Nephron progenitor cell (in vitro differentiated cells): ENCODE data around the gene VN1R4.
A peak's percentile ranks its signal among the peaks of the same experiment; 100 is the strongest.
"Not testable (repeated sequence)": the region's sequence is repeated elsewhere in the genome, so short reads cannot be mapped to it uniquely, and the experiment has no call there.

Experiments used
- DNase-seq: peaks from one replicate; pipeline ENCODE4 v3.0.0; 2021
- H3K27ac Mint-ChIP-seq: 2 replicates; pipeline ENCODE4 v1.8.0; 2021; ENCODE audit warnings: mild to moderate bottlenecking, moderate library complexity, mixed read lengths
- H3K27me3 Mint-ChIP-seq: 2 replicates; pipeline ENCODE4 v1.8.0; 2021; ENCODE audit warnings: mild to moderate bottlenecking, low read depth, mixed read lengths; ENCODE audit not compliant: poor library complexity
- H3K36me3 Mint-ChIP-seq: 2 replicates; pipeline ENCODE4 v1.8.0; 2021; ENCODE audit warnings: low read depth, mixed read lengths
- H3K4me1 Mint-ChIP-seq: 2 replicates; pipeline ENCODE4 v1.8.0; 2021; ENCODE audit warnings: mixed read lengths
- H3K4me3 Mint-ChIP-seq: 2 replicates; pipeline ENCODE4 v1.8.0; 2021; ENCODE audit warnings: mild to moderate bottlenecking, moderate library complexity, mixed read lengths
- H3K9me3 Mint-ChIP-seq: 2 replicates; pipeline ENCODE4 v1.8.0; 2021; ENCODE audit warnings: mild to moderate bottlenecking, moderate library complexity, mixed read lengths
- TF ChIP-seq, protein P1 (sequence below): fragments of 200-600 bp; sonication (generic); IDR thresholded peaks from 2 replicates; pipeline ENCODE4 v1.5.0; 2021; ENCODE audit warnings: antibody characterized with exemption

The VN1R4 gene, protein sequence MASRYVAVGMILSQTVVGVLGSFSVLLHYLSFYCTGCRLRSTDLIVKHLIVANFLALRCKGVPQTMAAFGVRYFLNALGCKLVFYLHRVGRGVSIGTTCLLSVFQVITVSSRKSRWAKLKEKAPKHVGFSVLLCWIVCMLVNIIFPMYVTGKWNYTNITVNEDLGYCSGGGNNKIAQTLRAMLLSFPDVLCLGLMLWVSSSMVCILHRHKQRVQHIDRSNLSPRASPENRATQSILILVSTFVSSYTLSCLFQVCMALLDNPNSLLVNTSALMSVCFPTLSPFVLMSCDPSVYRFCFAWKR

GRCh38 chr19:53267623-53268022, at the start of gene VN1R4:
VN1R4 (minus strand) TSS chr19:53267723; CDS start chr19:53267665, 58 bp downstream.
- not testable (repeated sequence) for H3K27ac Mint-ChIP-seq, H3K36me3 Mint-ChIP-seq, DNase-seq, H3K4me3 Mint-ChIP-seq, H3K4me1 Mint-ChIP-seq, H3K27me3 Mint-ChIP-seq
- H3K9me3 Mint-ChIP-seq, result peaks cover 60% of the 10 kb centered on the region

DNA sequence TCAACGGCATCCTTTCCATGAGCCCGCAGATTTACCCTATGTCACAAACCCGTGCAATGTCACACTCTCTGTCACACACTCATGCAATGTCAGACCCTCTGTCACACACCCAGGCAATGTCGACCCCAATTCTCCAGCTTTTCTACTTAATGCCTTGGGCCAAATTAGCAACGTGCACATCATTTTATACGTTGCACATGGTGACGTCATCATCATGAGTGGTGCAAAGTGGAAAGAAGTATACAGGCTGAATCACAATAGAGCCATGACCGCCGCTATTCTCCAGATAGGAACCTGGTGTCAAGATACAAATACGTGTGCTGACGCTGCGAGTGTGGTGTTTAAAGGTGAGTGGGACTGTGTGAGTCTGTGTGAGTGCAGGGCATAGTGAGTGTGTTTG, 44.4 kb upstream of the VN1R4 start:
- Mint-ChIP-seq H3K4me1 (no peaks in the 10 kb centered on the region), H3K4me3 (no peak overlapping the region), H3K27me3 (peaks cover 31% of the 10 kb centered on the region), H3K9me3 (peaks cover 54% of the 10 kb centered on the region), H3K27ac (no peak overlapping the region), H3K36me3 (no peaks in the 10 kb centered on the region)
- TF ChIP-seq, protein P1, sequence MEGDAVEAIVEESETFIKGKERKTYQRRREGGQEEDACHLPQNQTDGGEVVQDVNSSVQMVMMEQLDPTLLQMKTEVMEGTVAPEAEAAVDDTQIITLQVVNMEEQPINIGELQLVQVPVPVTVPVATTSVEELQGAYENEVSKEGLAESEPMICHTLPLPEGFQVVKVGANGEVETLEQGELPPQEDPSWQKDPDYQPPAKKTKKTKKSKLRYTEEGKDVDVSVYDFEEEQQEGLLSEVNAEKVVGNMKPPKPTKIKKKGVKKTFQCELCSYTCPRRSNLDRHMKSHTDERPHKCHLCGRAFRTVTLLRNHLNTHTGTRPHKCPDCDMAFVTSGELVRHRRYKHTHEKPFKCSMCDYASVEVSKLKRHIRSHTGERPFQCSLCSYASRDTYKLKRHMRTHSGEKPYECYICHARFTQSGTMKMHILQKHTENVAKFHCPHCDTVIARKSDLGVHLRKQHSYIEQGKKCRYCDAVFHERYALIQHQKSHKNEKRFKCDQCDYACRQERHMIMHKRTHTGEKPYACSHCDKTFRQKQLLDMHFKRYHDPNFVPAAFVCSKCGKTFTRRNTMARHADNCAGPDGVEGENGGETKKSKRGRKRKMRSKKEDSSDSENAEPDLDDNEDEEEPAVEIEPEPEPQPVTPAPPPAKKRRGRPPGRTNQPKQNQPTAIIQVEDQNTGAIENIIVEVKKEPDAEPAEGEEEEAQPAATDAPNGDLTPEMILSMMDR, result no peak
- DNase-seq, result no peak

DNA sequence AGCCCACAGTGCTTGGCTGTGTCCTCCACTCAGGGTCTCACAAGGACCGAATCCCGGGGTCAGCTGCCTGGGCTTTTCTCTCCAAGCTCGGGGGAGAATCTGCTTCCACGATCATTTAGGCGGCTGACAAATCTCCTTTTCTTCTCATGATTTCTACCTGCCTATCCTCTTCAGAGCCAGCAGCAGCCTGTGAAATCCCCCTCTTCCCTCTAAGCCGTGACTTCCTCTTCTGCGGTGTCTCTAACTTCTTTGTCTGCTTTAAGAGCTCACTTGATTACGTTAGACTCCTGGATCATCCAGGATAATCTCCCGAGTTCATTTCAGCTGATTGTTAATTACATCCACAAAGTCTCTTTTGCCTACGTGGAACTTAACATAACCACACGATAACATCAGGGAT, 43.5 kb upstream of the VN1R4 start:
- Mint-ChIP-seq H3K4me1 (no peaks in the 10 kb centered on the region), H3K9me3 (peaks cover 57% of the 10 kb centered on the region), H3K36me3 (no peaks in the 10 kb centered on the region), H3K27me3 (peaks cover 32% of the 10 kb centered on the region), H3K4me3 (no peak overlapping the region), H3K27ac (no peak overlapping the region)
- TF ChIP-seq, protein P1, result no peak
- no peak for DNase-seq

DNA sequence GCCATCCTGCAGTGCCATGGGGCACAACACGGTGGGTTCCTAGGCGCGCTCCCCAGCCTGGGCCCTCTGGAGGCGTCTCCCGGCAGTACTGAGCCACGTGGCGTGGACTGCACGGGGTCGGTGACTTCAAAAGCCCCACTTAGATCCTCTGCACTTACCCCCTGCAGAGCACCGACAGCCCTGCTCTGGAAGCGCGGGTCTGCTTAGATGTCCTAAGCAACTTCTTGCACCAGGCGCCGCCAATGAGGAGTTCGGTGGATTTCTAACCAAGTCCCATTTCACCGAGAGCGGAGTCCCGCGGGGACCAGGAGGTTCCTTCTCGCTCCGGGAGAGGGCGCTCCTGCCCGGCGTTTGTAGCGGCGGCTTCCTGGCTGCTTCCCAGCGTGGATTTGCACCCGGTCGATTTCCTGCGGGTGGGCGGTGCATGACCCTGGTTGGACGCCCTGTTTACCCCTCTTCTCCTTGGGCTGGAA, 40.9 kb upstream of the VN1R4 start:
- no peak for DNase-seq
- H3K36me3 Mint-ChIP-seq, result no peaks in the 10 kb centered on the region
- H3K27me3 Mint-ChIP-seq, result peaks cover 31% of the 10 kb centered on the region

GRCh38 chr19:53301341-53301740, 33.8 kb upstream of the VN1R4 start:
- H3K4me3 Mint-ChIP-seq, H3K4me1 Mint-ChIP-seq, H3K27ac Mint-ChIP-seq: not testable (repeated sequence)

More for the DNA sequence above, 40.9 kb upstream of the VN1R4 start:
- TF ChIP-seq, protein P1, result peak; percentile 28
- Mint-ChIP-seq H3K4me3 (no peak overlapping the region), H3K9me3 (peaks cover 64% of the 10 kb centered on the region), H3K27ac (no peak overlapping the region), H3K4me1 (no peaks in the 10 kb centered on the region)

DNA sequence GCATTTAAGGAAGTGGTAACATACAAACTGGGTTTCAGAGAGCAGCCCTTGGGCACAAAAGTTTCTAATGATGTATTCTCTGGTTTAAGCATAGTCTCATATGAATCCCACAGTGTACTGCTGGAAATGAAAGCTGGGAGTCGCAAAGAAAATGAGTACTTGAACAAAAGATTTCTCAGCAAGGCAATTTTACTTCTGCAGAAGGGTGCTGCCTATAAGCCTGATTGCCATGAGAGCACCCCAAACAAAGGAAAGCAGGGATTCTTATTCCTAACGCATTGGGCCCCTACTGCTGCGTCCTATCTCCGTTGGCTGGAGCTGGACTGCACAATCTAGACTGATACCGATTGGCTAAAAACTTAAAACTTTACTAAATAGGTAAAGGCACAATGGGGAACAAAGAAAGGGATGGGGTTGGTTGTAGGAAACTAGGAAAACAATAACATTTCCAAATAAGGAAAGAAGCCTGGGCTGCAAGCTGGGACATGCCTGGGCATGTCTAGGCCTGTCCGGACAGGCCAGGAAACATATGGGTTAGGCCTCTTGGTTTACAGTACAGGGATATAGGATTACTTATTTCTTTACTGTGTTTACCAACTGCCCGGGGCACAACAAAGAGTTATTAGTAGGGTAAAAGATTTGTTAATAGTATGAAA, 27.4 kb upstream of the VN1R4 start:
- H3K27me3 Mint-ChIP-seq, result peaks cover 14% of the 10 kb centered on the region
- peak overlapping the region; percentile 97 for H3K27ac Mint-ChIP-seq
- TF ChIP-seq, protein P1, result no peak
- DNase-seq, result no peak
- peaks cover 60% of the 10 kb centered on the region for H3K9me3 Mint-ChIP-seq
- H3K4me1 Mint-ChIP-seq, result no peaks in the 10 kb centered on the region
- H3K36me3 Mint-ChIP-seq, result peaks cover 5% of the 10 kb centered on the region
- H3K4me3 Mint-ChIP-seq, result no peak overlapping the region

More at GRCh38 chr19:53301341-53301740, 33.8 kb upstream of the VN1R4 start:
- H3K27me3 Mint-ChIP-seq, result peaks cover 11% of the 10 kb centered on the region
- H3K9me3 Mint-ChIP-seq, result peaks cover 39% of the 10 kb centered on the region
- H3K36me3 Mint-ChIP-seq, DNase-seq: not testable (repeated sequence)
